IPS DF 19.7 (cell line): ENCODE results near the gene PIEZO2.
"Not testable (repeated sequence)": the region's sequence is repeated elsewhere in the genome, so short reads cannot be mapped to it uniquely, and the experiment has no call there.

Experiments used
- DNase-seq: peaks from one replicate; pipeline ENCODE4 v3.0.0-alpha.2; 2013; ENCODE audit warnings: low read depth, low spot score

The PIEZO2 gene

GRCh38 chr18:10847408-10847790 lies 302.0 kb downstream of the PIEZO2 start:
- DNase-seq = no peak

- DNase-seq = no peak
Observed at GRCh38 chr18:10846657-10847407, 302.5 kb downstream of the PIEZO2 start.

- not testable (repeated sequence) for DNase-seq
Observed at GRCh38 chr18:10846035-10846434, 303.3 kb downstream of the PIEZO2 start.

GRCh38 chr18:10843565-10843964 lies 305.8 kb downstream of the PIEZO2 start:
- no peak for DNase-seq

GRCh38 chr18:10842861-10843260 lies 306.5 kb downstream of the PIEZO2 start:
- no peak for DNase-seq

GRCh38 chr18:10842371-10842770 lies 307.0 kb downstream of the PIEZO2 start:
- no peak for DNase-seq

- DNase-seq = no peak
Observed at GRCh38 chr18:10841203-10841602, 308.2 kb downstream of the PIEZO2 start.

GRCh38 chr18:10840743-10841142 lies 308.6 kb downstream of the PIEZO2 start:
- DNase-seq = no peak

GRCh38 chr18:10839421-10839820 lies 309.9 kb downstream of the PIEZO2 start:
- DNase-seq = no peak

GRCh38 chr18:10838553-10838952 lies 310.8 kb downstream of the PIEZO2 start:
- no peak for DNase-seq

- DNase-seq = no peak
Observed at GRCh38 chr18:10834128-10834815, 315.1 kb downstream of the PIEZO2 start.

GRCh38 chr18:10833656-10834055 lies 315.7 kb downstream of the PIEZO2 start:
- no peak for DNase-seq

- DNase-seq = no peak
Observed at GRCh38 chr18:10826400-10826799, 323.0 kb downstream of the PIEZO2 start.

GRCh38 chr18:10822456-10822855 lies 326.9 kb downstream of the PIEZO2 start:
- no peak for DNase-seq

- DNase-seq = no peak
Observed at GRCh38 chr18:10820681-10821080, 328.7 kb downstream of the PIEZO2 start.

- DNase-seq = no peak
Observed at GRCh38 chr18:10814336-10814735, 335.0 kb downstream of the PIEZO2 start.

- DNase-seq = no peak
Observed at GRCh38 chr18:10805587-10806118, 343.7 kb downstream of the PIEZO2 start.

- DNase-seq = no peak
Observed at GRCh38 chr18:10804126-10804525, 345.2 kb downstream of the PIEZO2 start.

- DNase-seq = no peak
Observed at GRCh38 chr18:10798727-10799550, 350.4 kb downstream of the PIEZO2 start.

- no peak for DNase-seq
Observed at GRCh38 chr18:10797896-10798295, 351.5 kb downstream of the PIEZO2 start.

- no peak for DNase-seq
Observed at GRCh38 chr18:10794771-10795170, 354.6 kb downstream of the PIEZO2 start.

- DNase-seq = no peak
Observed at GRCh38 chr18:10793730-10794370, 355.5 kb downstream of the PIEZO2 start.
